HepG2 (cell line): ENCODE results near the gene IQCF5. TPM values are rescaled to one million over a fixed set of nuclear protein-coding genes. Genes with fewer than 3 reads are reported as not detected.

Experiments used
- ATAC-seq: fragments of 200-7000 bp; cut with Tn5 transposase; 3 replicates; pipeline ENCODE4 v1.9.1; 2020; ENCODE audit warnings: mild to moderate bottlenecking, moderate library complexity
- BruUV-seq: library from RNA; stranded (reverse); fragments of 400-500 nt; replicated peaks from 2 replicates; lab custom pipeline; 2021; lab: Mats Ljungman, UMichigan
- CTCF ChIA-PET: fragments of 300-600 bp; formaldehyde crosslinking; extraction: SDS; loops from one replicate; lab custom pipeline; 2021; ENCODE audit warnings: low total read pairs, inconsistent platforms, low intra/inter-chr PET ratio; lab: Yijun Ruan, JAX
- POLR2A ChIA-PET: fragments of 350-600 bp; sonication (Branson Sonifier 250); formaldehyde crosslinking; loops from one replicate; lab custom pipeline; 2020; ENCODE audit warnings: antibody characterized with exemption, inconsistent platforms; lab: Yijun Ruan, JAX
- DNase-seq: peaks from one replicate; pipeline ENCODE4 v3.0.0-alpha.2; 2015; ENCODE audit warnings: low spot score
- FAIRE-seq: peaks from 3 replicates; lab custom pipeline; 2011; peaks lifted over from hg19 to GRCh38; lab: Jason Lieb, UNC
- H2AFZ ChIP-seq: one replicate; pipeline ENCODE4 v1.6.1; 2011; ENCODE audit warnings: low read length, inconsistent platforms
- H3K27ac ChIP-seq: fragments of 300-600 bp; 3 replicates; pipeline ENCODE4 v1.8.0; 2011; ENCODE audit warnings: mixed run types, mild to moderate bottlenecking, mixed read lengths, low read length, inconsistent platforms; ENCODE audit not compliant: insufficient read depth; ENCODE audit errors: extremely low read length
- H3K27me3 ChIP-seq, 2 experiments: fragments of 200-600 bp in 1 of 2; 2 replicates in 1 of 2; 3 replicates in 1 of 2; pipeline versions ENCODE4 v1.6.0 to v1.8.0; 2011; ENCODE audit warnings: low read length in 2 of 2, mild to moderate bottlenecking in 2 of 2, moderate library complexity in 2 of 2, inconsistent platforms in 1 of 2; ENCODE audit not compliant: insufficient read depth in 2 of 2, control insufficient read depth in 1 of 2
- H3K36me3 ChIP-seq, 2 experiments: fragments of 200-600 bp in 1 of 2; replicated peaks in 1 of 2; 2 replicates in 1 of 2; 3 replicates in 1 of 2; pipeline versions ENCODE4 v1.5.1 to v1.8.0; 2011; ENCODE audit warnings: low read length in 2 of 2, inconsistent platforms in 1 of 2; ENCODE audit not compliant: insufficient read depth in 2 of 2, control insufficient read depth in 1 of 2
- H3K4me1 ChIP-seq: 2 replicates; pipeline ENCODE4 v1.5.1; 2012; ENCODE audit warnings: low read length, inconsistent platforms; ENCODE audit not compliant: insufficient read depth
- H3K4me2 ChIP-seq: 2 replicates; pipeline ENCODE4 v1.6.0; 2011; ENCODE audit warnings: low read depth, low read length, inconsistent platforms
- H3K4me3 ChIP-seq, 3 experiments: fragments of 200-600 bp in 1 of 3; sonication (generic), shearing (Covaris generic) in 1 of 3; replicated peaks in 1 of 3; 2 replicates each; pipeline ENCODE4 v1.5.1; 2011 to 2016; ENCODE audit warnings: low read length in 3 of 3, inconsistent platforms in 2 of 3, low read depth in 2 of 3, mild to moderate bottlenecking in 2 of 3, control low read depth in 1 of 3, mixed read lengths in 1 of 3; ENCODE audit not compliant: insufficient read depth in 1 of 3
- H3K79me2 ChIP-seq: one replicate; pipeline ENCODE4 v1.6.1; 2011; ENCODE audit warnings: low read length, inconsistent platforms; ENCODE audit not compliant: insufficient read depth
- H3K9ac ChIP-seq: 2 replicates; pipeline ENCODE4 v1.6.0; 2011; ENCODE audit warnings: mild to moderate bottlenecking, low read depth, low read length, inconsistent platforms; ENCODE audit not compliant: insufficient read depth
- H3K9me3 ChIP-seq: 2 replicates; pipeline ENCODE4 v1.5.1; 2012; ENCODE audit warnings: mild to moderate bottlenecking, low read length
- H4K20me1 ChIP-seq: 2 replicates; pipeline ENCODE4 v1.6.0; 2011; ENCODE audit warnings: inconsistent platforms, mild to moderate bottlenecking, low read length, moderate library complexity; ENCODE audit not compliant: insufficient read depth
- BRCA1 ChIP-seq: sonication (generic); formaldehyde crosslinking; IDR thresholded peaks from 2 replicates; pipeline ENCODE4 v1.4.0; 2020; ENCODE audit warnings: missing genetic modification reagents
- ELF3 ChIP-seq: IDR thresholded peaks from 2 replicates; pipeline ENCODE4 v1.6.1; 2016; ENCODE audit warnings: missing genetic modification reagents, missing compliant biosample characterization
- KAT2B ChIP-seq: fragments of 150-350 bp; IDR thresholded peaks from 2 replicates; pipeline ENCODE4 v1.6.1; 2014; ENCODE audit warnings: low read depth, low read length, borderline replicate concordance
- NCOR1 ChIP-seq: fragments of 200-600 bp; sonication (generic); IDR thresholded peaks from 2 replicates; pipeline ENCODE4 v1.7.0; 2017; ENCODE audit warnings: antibody characterized with exemption, low read length, borderline replicate concordance
- SMARCE1 ChIP-seq: fragments of 450-650 bp; IDR thresholded peaks from 2 replicates; pipeline ENCODE4 v1.6.1; 2017; ENCODE audit warnings: borderline replicate concordance
- SRSF4 ChIP-seq: fragments of 200-400 bp; formaldehyde crosslinking; IDR thresholded peaks from one replicate; pipeline ENCODE4 v1.6.1; 2018; ENCODE audit warnings: mild to moderate bottlenecking, low read depth, low read length, moderate library complexity; ENCODE audit not compliant: poor library complexity, severe bottlenecking
- ZNF180 ChIP-seq: sonication (generic); formaldehyde crosslinking; IDR thresholded peaks from 2 replicates; pipeline ENCODE4 v1.4.0; 2020; ENCODE audit warnings: low read depth, missing genetic modification reagents, borderline replicate concordance
- ZNF253 ChIP-seq: sonication (generic); formaldehyde crosslinking; IDR thresholded peaks from 2 replicates; pipeline ENCODE4 v1.8.0; 2022; ENCODE audit warnings: mild to moderate bottlenecking, missing genetic modification reagents, borderline replicate concordance
- ZNF263 ChIP-seq: sonication (generic); formaldehyde crosslinking; IDR thresholded peaks from 2 replicates; pipeline ENCODE4 v1.4.0; 2020; ENCODE audit warnings: missing genetic modification reagents
- ZNF589 ChIP-seq: sonication (generic); formaldehyde crosslinking; conservative IDR thresholded peaks from 2 replicates; pipeline ENCODE4 v1.8.0; 2022; ENCODE audit warnings: mild to moderate bottlenecking, moderate library complexity, missing genetic modification reagents
- WGBS: methylation state at CpG from one replicate; pipeline ENCODE4 v1.1.6; 2017; ENCODE audit warnings: low lambda C conversion rate; 5-methylcytosine and 5-hydroxymethylcytosine counted together
- in situ Hi-C: cut with HindIII; loops from 2 replicates; pipeline ENCODE4 v1.10.0; 2017; ENCODE audit warnings: low pct_unique_long_range_greater_than_20kb; ENCODE audit not compliant: extremely low pct_ligation_motif_present
- intact Hi-C: fragments of 100-400 bp; cut with micrococcal nuclease; formaldehyde crosslinking; loops from one replicate; pipeline ENCODE4 v1.10.0; 2022; ENCODE audit not compliant: unreplicated experiment
- polyA plus RNA-seq, 8 experiments: library from polyadenylated mRNA; depleted of rRNA in 3 of 8; stranded (reverse) in 7 of 8; unstranded in 1 of 8; fragments of >200 nt; fragmentation: Illumina TruSeq in 4 of 8; extraction: Trizol in 4 of 8; gene quantifications; 2 replicates each; pipeline versions ENCODE4 v1.2.1 to v1.2.3, GENCODE V29; 2011 to 2016; ENCODE audit warnings: low read depth in 4 of 8, missing spikeins in 1 of 8, mixed read lengths in 1 of 8; ENCODE audit not compliant: insufficient read depth in 1 of 8
- total RNA-seq, 5 experiments: library from RNA; depleted of rRNA; stranded (reverse); fragments of >200 nt; fragmentation: Illumina TruSeq; extraction: Trizol; gene quantifications; 2 replicates each; pipeline ENCODE4 v1.2.3, GENCODE V29; 2016; ENCODE audit warnings: low read depth in 1 of 5
- TF ChIP-seq, protein P1 (sequence below): sonication (generic); formaldehyde crosslinking; IDR thresholded peaks from 2 replicates; pipeline ENCODE4 v1.5.0; 2020; ENCODE audit warnings: mild to moderate bottlenecking, missing genetic modification reagents, moderate library complexity
- TF ChIP-seq, protein P2 (sequence below): sonication (generic); formaldehyde crosslinking; IDR thresholded peaks from 2 replicates; pipeline ENCODE4 v1.8.0; 2023; ENCODE audit warnings: mild to moderate bottlenecking, missing genetic modification reagents
- TF ChIP-seq, protein P3 (sequence below): sonication (generic); formaldehyde crosslinking; IDR thresholded peaks from 2 replicates; pipeline ENCODE4 v1.5.0; 2020; ENCODE audit warnings: missing genetic modification reagents, mild to moderate bottlenecking, borderline replicate concordance

Gene IQCF5
- total and polyA plus RNA-seq, 2 of the 13 experiments (the other 11 are each of a cell fraction or from before 2014, with no cell fraction given): not detected

GRCh38 chr3:51896607-51897305, 21.4 kb upstream of the IQCF5 start:
- BruUV-seq: no TSS peak
- Histone ChIP-seq H3K4me2 (no peak overlapping the region), H2AFZ (no peak overlapping the region), H3K4me1 (no peaks in the 10 kb centered on the region), H3K79me2 (no peaks in the 10 kb centered on the region), H3K9me3 (no peaks in the 10 kb centered on the region), H3K36me3 (no peaks in the 10 kb centered on the region), H3K9ac (no peak overlapping the region), H3K4me3 (no peak overlapping the region), H4K20me1 (no peaks in the 10 kb centered on the region), H3K27me3 (peaks cover 0 to 22% of the 10 kb centered on the region in 2 experiments; a peak in 2 of 5 replicates), H3K27ac (no peak overlapping the region)
- no peak for TF ChIP-seq SMARCE1
- no peak for TF ChIP-seq NCOR1
- no peak for TF ChIP-seq ELF3
- TF ChIP-seq SRSF4: no peak
- no peak for TF ChIP-seq KAT2B
- TF ChIP-seq ZNF589: no peak
- TF ChIP-seq, protein P1, sequence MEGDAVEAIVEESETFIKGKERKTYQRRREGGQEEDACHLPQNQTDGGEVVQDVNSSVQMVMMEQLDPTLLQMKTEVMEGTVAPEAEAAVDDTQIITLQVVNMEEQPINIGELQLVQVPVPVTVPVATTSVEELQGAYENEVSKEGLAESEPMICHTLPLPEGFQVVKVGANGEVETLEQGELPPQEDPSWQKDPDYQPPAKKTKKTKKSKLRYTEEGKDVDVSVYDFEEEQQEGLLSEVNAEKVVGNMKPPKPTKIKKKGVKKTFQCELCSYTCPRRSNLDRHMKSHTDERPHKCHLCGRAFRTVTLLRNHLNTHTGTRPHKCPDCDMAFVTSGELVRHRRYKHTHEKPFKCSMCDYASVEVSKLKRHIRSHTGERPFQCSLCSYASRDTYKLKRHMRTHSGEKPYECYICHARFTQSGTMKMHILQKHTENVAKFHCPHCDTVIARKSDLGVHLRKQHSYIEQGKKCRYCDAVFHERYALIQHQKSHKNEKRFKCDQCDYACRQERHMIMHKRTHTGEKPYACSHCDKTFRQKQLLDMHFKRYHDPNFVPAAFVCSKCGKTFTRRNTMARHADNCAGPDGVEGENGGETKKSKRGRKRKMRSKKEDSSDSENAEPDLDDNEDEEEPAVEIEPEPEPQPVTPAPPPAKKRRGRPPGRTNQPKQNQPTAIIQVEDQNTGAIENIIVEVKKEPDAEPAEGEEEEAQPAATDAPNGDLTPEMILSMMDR (CRISPR knock-in tag): no peak
- TF ChIP-seq, protein P2, sequence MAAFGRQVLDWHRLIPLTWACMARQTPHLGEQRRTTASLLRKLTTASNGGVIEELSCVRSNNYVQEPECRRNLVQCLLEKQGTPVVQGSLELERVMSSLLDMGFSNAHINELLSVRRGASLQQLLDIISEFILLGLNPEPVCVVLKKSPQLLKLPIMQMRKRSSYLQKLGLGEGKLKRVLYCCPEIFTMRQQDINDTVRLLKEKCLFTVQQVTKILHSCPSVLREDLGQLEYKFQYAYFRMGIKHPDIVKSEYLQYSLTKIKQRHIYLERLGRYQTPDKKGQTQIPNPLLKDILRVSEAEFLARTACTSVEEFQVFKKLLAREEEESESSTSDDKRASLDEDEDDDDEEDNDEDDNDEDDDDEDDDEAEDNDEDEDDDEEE (CRISPR knock-in tag): no peak
- no peak for TF ChIP-seq ZNF263 (CRISPR knock-in tag)
- no peak for TF ChIP-seq ZNF253 (CRISPR knock-in tag)
- no peak for TF ChIP-seq ZNF180
- TF ChIP-seq BRCA1 (CRISPR knock-in tag): no peak
- TF ChIP-seq, protein P3, sequence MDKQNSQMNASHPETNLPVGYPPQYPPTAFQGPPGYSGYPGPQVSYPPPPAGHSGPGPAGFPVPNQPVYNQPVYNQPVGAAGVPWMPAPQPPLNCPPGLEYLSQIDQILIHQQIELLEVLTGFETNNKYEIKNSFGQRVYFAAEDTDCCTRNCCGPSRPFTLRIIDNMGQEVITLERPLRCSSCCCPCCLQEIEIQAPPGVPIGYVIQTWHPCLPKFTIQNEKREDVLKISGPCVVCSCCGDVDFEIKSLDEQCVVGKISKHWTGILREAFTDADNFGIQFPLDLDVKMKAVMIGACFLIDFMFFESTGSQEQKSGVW (CRISPR knock-in tag): no peak
- in situ Hi-C loops: no loop called here
- CTCF ChIA-PET: no interaction called here
- no peak for ATAC-seq
- no peak for FAIRE-seq
- POLR2A ChIA-PET: no interaction called here
- no peak for DNase-seq
- intact Hi-C loops: no loop called here
- WGBS: 40% methylated on average over 10 of the region's 10 CpGs
